ENCODE measurements around the gene SELPLG. TPM values are rescaled to one million over a fixed set of nuclear protein-coding genes. Genes with fewer than 3 reads are reported as not detected.
"Not testable (repeated sequence)": the region's sequence is repeated elsewhere in the genome, so short reads cannot be mapped to it uniquely, and the experiment has no call there.

The SELPLG gene
- total RNA-seq, 1 donor from 2014 or later = not detected

DNA sequence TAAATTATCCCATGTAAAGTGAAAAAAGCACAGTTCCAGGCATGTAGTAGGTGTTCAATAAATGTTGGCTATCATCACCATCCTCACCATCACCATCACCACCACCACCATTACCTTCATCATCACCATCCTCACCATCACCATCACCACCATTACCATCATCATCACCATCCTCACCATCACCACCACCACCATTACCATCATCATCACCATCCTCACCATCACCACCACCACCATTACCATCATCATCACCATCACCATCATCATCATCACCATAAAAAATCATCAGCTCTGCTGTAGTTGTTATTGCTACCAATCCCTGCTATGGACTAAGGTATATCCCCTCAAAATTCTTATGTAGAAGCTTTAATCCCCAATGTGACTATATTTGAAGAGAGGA lies 56.2 kb downstream of the SELPLG start:
- no peaks in the 10 kb centered on the region for H3K36me3 Mint-ChIP-seq (ENCODE audit: insufficient read depth)
- TF ChIP-seq, protein P1, sequence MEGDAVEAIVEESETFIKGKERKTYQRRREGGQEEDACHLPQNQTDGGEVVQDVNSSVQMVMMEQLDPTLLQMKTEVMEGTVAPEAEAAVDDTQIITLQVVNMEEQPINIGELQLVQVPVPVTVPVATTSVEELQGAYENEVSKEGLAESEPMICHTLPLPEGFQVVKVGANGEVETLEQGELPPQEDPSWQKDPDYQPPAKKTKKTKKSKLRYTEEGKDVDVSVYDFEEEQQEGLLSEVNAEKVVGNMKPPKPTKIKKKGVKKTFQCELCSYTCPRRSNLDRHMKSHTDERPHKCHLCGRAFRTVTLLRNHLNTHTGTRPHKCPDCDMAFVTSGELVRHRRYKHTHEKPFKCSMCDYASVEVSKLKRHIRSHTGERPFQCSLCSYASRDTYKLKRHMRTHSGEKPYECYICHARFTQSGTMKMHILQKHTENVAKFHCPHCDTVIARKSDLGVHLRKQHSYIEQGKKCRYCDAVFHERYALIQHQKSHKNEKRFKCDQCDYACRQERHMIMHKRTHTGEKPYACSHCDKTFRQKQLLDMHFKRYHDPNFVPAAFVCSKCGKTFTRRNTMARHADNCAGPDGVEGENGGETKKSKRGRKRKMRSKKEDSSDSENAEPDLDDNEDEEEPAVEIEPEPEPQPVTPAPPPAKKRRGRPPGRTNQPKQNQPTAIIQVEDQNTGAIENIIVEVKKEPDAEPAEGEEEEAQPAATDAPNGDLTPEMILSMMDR (IDR thresholded peaks at IDR 0.05; ENCODE audit: unreplicated experiment) = no peak
- H3K9me3 Mint-ChIP-seq (ENCODE audit: low read depth) = no peaks in the 10 kb centered on the region
- H3K27ac Mint-ChIP-seq = no peak overlapping the region
- peaks cover 3% of the 10 kb centered on the region for H3K4me1 Mint-ChIP-seq (ENCODE audit: low read depth)
- H3K27me3 Mint-ChIP-seq = peaks cover 15% of the 10 kb centered on the region
- no peak for DNase-seq (ENCODE audit: low spot score, unreplicated experiment)
- H3K4me3 Mint-ChIP-seq (ENCODE audit: low read depth) = no peak overlapping the region

DNA sequence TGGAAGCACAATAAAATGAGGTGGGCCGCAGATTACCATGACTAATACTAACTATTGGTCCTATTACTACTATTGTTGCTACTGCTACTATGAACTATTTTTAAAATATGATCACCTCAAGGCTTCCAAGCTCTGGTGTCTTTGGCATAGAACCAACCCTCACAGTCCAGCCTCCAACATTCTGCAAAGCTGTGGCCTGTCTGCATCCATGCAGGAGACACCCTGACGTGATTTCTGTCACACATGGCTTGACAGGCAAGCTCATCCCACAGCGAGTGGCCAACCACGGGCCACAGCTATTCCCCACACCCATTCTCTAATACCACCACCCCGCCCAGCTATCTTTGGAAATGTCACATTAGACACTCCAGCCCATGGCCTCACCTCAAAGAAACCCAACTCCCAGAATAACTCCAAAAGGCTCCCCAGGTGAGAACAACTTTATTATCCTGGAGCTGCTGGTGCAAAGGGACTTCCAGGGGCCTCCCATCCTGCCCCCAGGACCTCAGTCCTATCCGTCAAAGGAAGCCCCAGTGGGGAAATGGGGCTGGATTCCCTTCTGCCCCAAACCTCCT lies 56.9 kb downstream of the SELPLG start:
- Mint-ChIP-seq H3K4me3 (ENCODE audit: low read depth) (no peak overlapping the region), H3K27ac (no peak overlapping the region), H3K4me1 (ENCODE audit: low read depth) (peaks cover 3% of the 10 kb centered on the region), H3K36me3 (ENCODE audit: insufficient read depth) (no peaks in the 10 kb centered on the region), H3K27me3 (peaks cover 15% of the 10 kb centered on the region), H3K9me3 (ENCODE audit: low read depth) (no peaks in the 10 kb centered on the region)
- TF ChIP-seq, protein P1 (IDR thresholded peaks at IDR 0.05; ENCODE audit: unreplicated experiment) = no peak
- no peak for DNase-seq (ENCODE audit: low spot score, unreplicated experiment)

DNA sequence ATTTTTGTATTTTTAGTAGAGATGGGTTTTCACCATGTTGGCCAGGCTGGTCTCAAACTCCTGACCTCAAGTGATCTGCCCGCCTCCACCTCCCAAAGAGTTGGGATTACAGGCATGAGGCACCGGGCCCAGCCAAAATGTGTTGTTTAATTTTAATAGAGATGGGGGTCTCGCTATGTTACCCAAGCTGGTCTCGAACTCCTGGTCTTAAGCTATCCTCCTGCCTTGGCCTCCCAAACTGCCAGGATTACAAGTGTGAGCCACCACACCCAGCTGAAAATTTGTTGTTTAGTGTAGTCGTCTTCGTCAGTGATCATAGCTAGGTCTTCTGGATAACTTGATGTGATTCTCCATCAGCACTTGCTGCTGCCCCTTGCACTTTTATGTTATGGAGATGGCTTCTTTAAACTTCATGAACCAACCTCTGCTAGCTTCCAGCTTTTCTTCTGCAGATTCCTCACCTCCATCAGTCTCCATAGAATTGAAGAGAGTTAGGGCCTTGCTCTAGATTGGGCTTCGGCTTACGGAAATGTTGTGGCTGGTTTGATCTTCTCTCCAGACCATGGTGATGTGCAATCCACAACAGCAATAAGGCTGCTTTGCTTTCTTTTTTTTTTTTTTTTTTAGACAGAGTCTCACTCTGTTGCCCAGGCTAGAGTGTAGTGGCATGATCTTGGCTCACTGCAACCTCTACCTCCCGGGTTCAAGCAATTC lies 58.3 kb downstream of the SELPLG start:
- TF ChIP-seq, protein P1 (IDR thresholded peaks at IDR 0.05; ENCODE audit: unreplicated experiment) = no peak
- no peak overlapping the region for H3K4me3 Mint-ChIP-seq (ENCODE audit: low read depth)
- H3K4me1 Mint-ChIP-seq (ENCODE audit: low read depth) = no peaks in the 10 kb centered on the region
- H3K36me3 Mint-ChIP-seq (ENCODE audit: insufficient read depth) = no peaks in the 10 kb centered on the region
- no peak for DNase-seq (ENCODE audit: low spot score, unreplicated experiment)
- H3K9me3 Mint-ChIP-seq (ENCODE audit: low read depth) = no peaks in the 10 kb centered on the region
- H3K27me3 Mint-ChIP-seq = peaks cover 15% of the 10 kb centered on the region
- no peak overlapping the region for H3K27ac Mint-ChIP-seq

DNA sequence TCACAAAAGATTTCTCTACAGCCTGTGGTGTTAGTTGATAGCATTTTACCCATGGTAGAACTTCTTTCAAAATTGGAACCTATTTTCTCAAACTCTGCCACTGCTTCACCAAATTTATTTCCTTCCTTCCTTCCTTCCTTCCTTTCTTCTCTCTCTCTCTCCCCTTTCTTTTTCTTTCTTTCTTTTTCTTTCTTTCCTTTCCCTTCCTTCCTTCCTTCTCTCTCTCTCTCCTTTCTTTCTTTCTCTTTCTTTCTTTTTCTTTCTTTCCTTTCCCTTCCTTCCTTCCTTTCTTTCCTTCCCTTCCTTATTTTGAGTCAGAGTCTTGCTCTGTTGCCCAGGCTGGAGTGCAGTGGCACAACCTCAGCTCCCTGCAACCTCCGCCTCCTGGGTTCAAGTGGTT lies 59.4 kb downstream of the SELPLG start:
- not testable (repeated sequence) for H3K27ac Mint-ChIP-seq; DNase-seq (ENCODE audit: low spot score, unreplicated experiment); H3K36me3 Mint-ChIP-seq (ENCODE audit: insufficient read depth); H3K9me3 Mint-ChIP-seq (ENCODE audit: low read depth); H3K4me3 Mint-ChIP-seq (ENCODE audit: low read depth); H3K4me1 Mint-ChIP-seq (ENCODE audit: low read depth)
- H3K27me3 Mint-ChIP-seq = peaks cover 15% of the 10 kb centered on the region

DNA sequence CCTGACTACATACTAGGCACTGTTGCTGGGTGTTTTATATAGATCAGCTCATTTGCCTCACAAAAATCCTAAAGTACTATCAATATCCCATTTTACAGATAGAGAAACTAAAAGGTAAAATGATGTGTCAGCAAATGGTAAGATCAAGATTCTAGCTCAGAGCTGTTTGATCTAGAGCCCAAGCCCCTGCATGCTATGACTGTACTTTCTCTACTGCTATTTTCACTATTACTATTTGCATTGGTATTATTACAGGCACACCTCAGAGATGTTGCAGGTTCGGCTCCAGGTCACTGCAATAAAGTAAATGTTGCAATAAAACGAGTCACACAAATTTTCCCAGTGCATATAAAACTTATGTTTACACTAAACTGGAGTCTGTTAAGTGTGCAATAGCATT lies 60.4 kb downstream of the SELPLG start:
- Mint-ChIP-seq H3K36me3 (ENCODE audit: insufficient read depth) (peaks cover 5% of the 10 kb centered on the region), H3K27me3 (peaks cover 15% of the 10 kb centered on the region), H3K4me1 (ENCODE audit: low read depth) (no peaks in the 10 kb centered on the region), H3K4me3 (ENCODE audit: low read depth) (no peak overlapping the region), H3K9me3 (ENCODE audit: low read depth) (no peaks in the 10 kb centered on the region), H3K27ac (no peak overlapping the region)
- no peak for DNase-seq (ENCODE audit: low spot score, unreplicated experiment)
- TF ChIP-seq, protein P1 (IDR thresholded peaks at IDR 0.05; ENCODE audit: unreplicated experiment) = no peak
